Measurements from ENCODE around the gene SOX18. TPM values are rescaled to one million over a fixed set of nuclear protein-coding genes. Genes with fewer than 3 reads are reported as not detected.

Gene SOX18
- total and polyA plus RNA-seq, 2 of the 13 experiments (the other 11 are each of a cell fraction or from before 2014, with no cell fraction given) = 1.6 to 1.9 TPM

DNA sequence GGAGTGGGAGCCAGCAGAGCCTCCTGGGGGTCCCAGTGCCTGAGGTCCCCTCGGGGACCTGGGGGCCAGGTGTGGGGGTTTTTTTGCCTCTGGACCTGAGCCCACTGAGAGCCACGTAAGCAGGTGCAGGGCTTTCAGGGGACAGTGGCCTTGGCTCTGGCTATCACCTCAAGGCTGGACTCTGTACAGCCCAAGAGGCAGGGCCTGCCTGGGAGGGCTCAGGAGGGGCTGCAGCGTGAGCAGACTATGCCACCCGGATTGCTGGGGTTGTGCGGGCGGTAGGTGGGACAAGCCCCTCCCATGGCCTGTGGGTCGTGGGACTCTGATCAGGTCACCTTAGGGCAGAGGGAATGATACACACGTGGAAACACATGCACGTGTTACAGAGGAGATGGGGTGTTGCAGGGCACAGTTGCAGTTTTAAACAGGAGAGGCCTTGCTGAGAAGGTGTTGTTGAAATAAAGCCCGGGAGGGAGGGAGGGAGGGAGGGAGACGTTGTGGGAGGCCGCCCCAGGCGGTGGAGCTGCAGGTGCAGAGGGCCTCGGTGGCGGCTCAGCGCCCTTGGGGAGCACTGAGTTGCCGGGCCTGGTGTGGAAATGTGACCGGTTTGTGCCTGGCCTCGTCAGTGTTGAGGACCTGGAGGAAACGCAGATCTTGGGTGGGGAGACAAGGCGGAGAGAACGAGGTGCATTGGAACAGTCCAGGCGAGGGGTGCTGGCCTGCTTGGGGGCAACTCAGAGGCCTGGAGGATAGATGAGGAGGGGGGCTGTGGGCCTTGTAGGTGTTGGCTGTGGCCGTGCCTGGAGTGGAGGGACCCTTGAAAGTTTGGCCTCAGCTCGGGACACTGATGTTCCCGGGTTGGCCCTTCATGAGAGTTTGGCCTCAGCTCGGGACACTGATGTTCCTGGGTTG is 15.9 kb upstream of the SOX18 start (continued):
- TF ChIP-seq, protein P1, sequence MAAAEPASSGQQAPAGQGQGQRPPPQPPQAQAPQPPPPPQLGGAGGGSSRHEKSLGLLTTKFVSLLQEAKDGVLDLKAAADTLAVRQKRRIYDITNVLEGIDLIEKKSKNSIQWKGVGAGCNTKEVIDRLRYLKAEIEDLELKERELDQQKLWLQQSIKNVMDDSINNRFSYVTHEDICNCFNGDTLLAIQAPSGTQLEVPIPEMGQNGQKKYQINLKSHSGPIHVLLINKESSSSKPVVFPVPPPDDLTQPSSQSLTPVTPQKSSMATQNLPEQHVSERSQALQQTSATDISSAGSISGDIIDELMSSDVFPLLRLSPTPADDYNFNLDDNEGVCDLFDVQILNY (CRISPR knock-in tag; conservative IDR thresholded peaks at IDR 0.05) = 0 out of 2 replicates have a peak, but pooled peaks have one; percentile 37
- TF ChIP-seq AGO2 (optimal IDR thresholded peaks at IDR 0.05; ENCODE audit: low read depth, low read length) = peak; percentile 89
- TF ChIP-seq MIER3 (CRISPR knock-in tag; IDR thresholded peaks at IDR 0.05; ENCODE audit: borderline replicate concordance) = peak; percentile 42; the same call in 1 of the 2 replicates
- TF ChIP-seq MTA1 (CRISPR knock-in tag; IDR thresholded peaks at IDR 0.05; ENCODE audit: borderline replicate concordance) = peak; percentile 91
- TF ChIP-seq REPIN1 (CRISPR knock-in tag; IDR thresholded peaks at IDR 0.05; ENCODE audit: borderline replicate concordance, low read depth) = 0 out of 2 replicates have a peak, but pooled peaks have one; percentile 40
- TF ChIP-seq, protein P2, sequence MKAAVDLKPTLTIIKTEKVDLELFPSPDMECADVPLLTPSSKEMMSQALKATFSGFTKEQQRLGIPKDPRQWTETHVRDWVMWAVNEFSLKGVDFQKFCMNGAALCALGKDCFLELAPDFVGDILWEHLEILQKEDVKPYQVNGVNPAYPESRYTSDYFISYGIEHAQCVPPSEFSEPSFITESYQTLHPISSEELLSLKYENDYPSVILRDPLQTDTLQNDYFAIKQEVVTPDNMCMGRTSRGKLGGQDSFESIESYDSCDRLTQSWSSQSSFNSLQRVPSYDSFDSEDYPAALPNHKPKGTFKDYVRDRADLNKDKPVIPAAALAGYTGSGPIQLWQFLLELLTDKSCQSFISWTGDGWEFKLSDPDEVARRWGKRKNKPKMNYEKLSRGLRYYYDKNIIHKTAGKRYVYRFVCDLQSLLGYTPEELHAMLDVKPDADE (CRISPR knock-in tag; IDR thresholded peaks at IDR 0.05) = no peak
- 0 out of 2 replicates have a peak, but pooled peaks have one; percentile 70 for TF ChIP-seq HOXA9 (CRISPR knock-in tag; IDR thresholded peaks at IDR 0.05; ENCODE audit: borderline replicate concordance)
- TF ChIP-seq CCDC6 (CRISPR knock-in tag; IDR thresholded peaks at IDR 0.05) = no peak
- TF ChIP-seq RBM22 (optimal IDR thresholded peaks at IDR 0.05; ENCODE audit: low read length) = peak; percentile 40
- TF ChIP-seq JUNB (CRISPR knock-in tag; IDR thresholded peaks at IDR 0.05; ENCODE audit: borderline replicate concordance) = no peak
- TF ChIP-seq ZFAT (CRISPR knock-in tag; conservative IDR thresholded peaks at IDR 0.05) = no peak
- peak; percentile 77; the same call in 1 of the 2 replicates for TF ChIP-seq ZNF224 (CRISPR knock-in tag; IDR thresholded peaks at IDR 0.05)
- TF ChIP-seq, protein P3, sequence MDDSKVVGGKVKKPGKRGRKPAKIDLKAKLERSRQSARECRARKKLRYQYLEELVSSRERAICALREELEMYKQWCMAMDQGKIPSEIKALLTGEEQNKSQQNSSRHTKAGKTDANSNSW (CRISPR knock-in tag; IDR thresholded peaks at IDR 0.05; ENCODE audit: borderline replicate concordance) = peak; percentile 73; the same call in 1 of the 2 replicates
- TF ChIP-seq MTA3 (CRISPR knock-in tag; IDR thresholded peaks at IDR 0.05) = no peak
- peak; percentile 93 for TF ChIP-seq ZNF430 (CRISPR knock-in tag; IDR thresholded peaks at IDR 0.05)
- TF ChIP-seq FOXK1 (CRISPR knock-in tag; IDR thresholded peaks at IDR 0.05; ENCODE audit: borderline replicate concordance, low read depth) = 0 out of 2 replicates have a peak, but pooled peaks have one; percentile 28
- TF ChIP-seq, protein P4, sequence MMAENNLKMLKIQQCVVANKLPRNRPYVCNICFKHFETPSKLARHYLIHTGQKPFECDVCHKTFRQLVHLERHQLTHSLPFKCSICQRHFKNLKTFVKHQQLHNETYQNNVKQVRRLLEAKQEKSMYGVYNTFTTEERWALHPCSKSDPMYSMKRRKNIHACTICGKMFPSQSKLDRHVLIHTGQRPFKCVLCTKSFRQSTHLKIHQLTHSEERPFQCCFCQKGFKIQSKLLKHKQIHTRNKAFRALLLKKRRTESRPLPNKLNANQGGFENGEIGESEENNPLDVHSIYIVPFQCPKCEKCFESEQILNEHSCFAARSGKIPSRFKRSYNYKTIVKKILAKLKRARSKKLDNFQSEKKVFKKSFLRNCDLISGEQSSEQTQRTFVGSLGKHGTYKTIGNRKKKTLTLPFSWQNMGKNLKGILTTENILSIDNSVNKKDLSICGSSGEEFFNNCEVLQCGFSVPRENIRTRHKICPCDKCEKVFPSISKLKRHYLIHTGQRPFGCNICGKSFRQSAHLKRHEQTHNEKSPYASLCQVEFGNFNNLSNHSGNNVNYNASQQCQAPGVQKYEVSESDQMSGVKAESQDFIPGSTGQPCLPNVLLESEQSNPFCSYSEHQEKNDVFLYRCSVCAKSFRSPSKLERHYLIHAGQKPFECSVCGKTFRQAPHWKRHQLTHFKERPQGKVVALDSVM (CRISPR knock-in tag; IDR thresholded peaks at IDR 0.05) = no peak
- TF ChIP-seq, protein P5, sequence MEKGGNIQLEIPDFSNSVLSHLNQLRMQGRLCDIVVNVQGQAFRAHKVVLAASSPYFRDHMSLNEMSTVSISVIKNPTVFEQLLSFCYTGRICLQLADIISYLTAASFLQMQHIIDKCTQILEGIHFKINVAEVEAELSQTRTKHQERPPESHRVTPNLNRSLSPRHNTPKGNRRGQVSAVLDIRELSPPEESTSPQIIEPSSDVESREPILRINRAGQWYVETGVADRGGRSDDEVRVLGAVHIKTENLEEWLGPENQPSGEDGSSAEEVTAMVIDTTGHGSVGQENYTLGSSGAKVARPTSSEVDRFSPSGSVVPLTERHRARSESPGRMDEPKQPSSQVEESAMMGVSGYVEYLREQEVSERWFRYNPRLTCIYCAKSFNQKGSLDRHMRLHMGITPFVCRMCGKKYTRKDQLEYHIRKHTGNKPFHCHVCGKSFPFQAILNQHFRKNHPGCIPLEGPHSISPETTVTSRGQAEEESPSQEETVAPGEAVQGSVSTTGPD (CRISPR knock-in tag; IDR thresholded peaks at IDR 0.05) = 0 out of 2 replicates have a peak, but pooled peaks have one; percentile 42
- TF ChIP-seq, protein P6, sequence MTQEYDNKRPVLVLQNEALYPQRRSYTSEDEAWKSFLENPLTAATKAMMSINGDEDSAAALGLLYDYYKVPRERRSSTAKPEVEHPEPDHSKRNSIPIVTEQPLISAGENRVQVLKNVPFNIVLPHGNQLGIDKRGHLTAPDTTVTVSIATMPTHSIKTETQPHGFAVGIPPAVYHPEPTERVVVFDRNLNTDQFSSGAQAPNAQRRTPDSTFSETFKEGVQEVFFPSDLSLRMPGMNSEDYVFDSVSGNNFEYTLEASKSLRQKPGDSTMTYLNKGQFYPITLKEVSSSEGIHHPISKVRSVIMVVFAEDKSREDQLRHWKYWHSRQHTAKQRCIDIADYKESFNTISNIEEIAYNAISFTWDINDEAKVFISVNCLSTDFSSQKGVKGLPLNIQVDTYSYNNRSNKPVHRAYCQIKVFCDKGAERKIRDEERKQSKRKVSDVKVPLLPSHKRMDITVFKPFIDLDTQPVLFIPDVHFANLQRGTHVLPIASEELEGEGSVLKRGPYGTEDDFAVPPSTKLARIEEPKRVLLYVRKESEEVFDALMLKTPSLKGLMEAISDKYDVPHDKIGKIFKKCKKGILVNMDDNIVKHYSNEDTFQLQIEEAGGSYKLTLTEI (CRISPR knock-in tag; conservative IDR thresholded peaks at IDR 0.05) = no peak
- no peak for TF ChIP-seq KLF15 (CRISPR knock-in tag; IDR thresholded peaks at IDR 0.05; ENCODE audit: borderline replicate concordance)

All from HepG2 (cell line).